Measurements from ENCODE around the gene PAQR9. TPM values are rescaled to one million over a fixed set of nuclear protein-coding genes. Genes with fewer than 3 reads are reported as not detected.

The PAQR9 gene
- total and polyA plus RNA-seq, 7 experiments from 2014 or later, result not detected

Other genes starting within 250 kb of the PAQR9 start
- gene TRPC1, start 239.6 kb downstream of the PAQR9 start, total RNA-seq, result 1 to 10 TPM; 1.5 to 7.6 (median 5.3) TPM
- gene TRPC1, start 239.6 kb downstream of the PAQR9 start, polyA plus RNA-seq, result 1 to 10 TPM in 1 of 2 donors, under 1 TPM in 1; 0.69 to 1.2 TPM
- gene PCOLCE2, start 74.6 kb downstream of the PAQR9 start, total RNA-seq, result not detected
- not detected for gene PCOLCE2, start 74.6 kb downstream of the PAQR9 start, polyA plus RNA-seq
- gene U2SURP, start 37.9 kb upstream of the PAQR9 start, total RNA-seq, result 100 to 1,000 TPM; 132 to 172 (median 158) TPM
- 100 to 1,000 TPM in 1 of 2 donors, 10 to 100 TPM in 1; 99.9 to 142 TPM for gene U2SURP, start 37.9 kb upstream of the PAQR9 start, polyA plus RNA-seq
- gene CHST2, start 156.1 kb upstream of the PAQR9 start, total RNA-seq, result 10 to 100 TPM in 1 of 5 experiments, 1 to 10 TPM in 4; 3.4 to 12.3 (median 4.5) TPM
- gene CHST2, start 156.1 kb upstream of the PAQR9 start, polyA plus RNA-seq, result 10 to 100 TPM in 1 of 2 donors, 1 to 10 TPM in 1; 6.6 to 11.5 TPM